GM18507 (cell line): Measurements from ENCODE around the gene SP9.

Experiments
- DNase-seq: peaks from one replicate; pipeline ENCODE4 v3.0.0; 2011; ENCODE audit warnings: low read depth; ENCODE audit not compliant: insufficient read length; ENCODE audit errors: extremely low spot score
- FAIRE-seq: peaks from 2 replicates; lab custom pipeline; 2011; peaks lifted over from hg19 to GRCh38; lab: Jason Lieb, UNC

The SP9 gene

DNA sequence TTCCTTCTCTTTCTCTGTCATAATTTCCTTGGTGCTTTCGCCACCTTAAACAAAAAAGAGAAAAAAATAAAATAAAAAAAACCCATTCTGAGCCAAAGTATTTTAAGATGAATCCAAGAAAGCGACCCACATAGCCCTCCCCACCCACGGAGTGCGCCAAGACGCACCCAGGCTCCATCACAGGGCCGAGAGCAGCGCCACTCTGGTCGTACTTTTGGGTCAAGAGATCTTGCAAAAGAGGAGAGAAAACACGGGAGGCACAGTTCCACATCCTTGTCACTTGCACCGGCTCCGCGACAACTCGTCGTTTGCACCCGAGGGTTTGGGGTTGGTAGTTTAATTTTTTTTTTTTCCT is 1.8 kb upstream of the SP9 start:
- DNase-seq (no peak), FAIRE-seq (no peak)

GRCh38 chr2:174333372-174334277 is 1.1 kb upstream of the SP9 start:
- DNase-seq (no peak), FAIRE-seq (no peak)

- DNase-seq, result no peak
- no peak for FAIRE-seq
Measured at GRCh38 chr2:174334278-174334715, 457 bp upstream of the SP9 start.

DNA sequence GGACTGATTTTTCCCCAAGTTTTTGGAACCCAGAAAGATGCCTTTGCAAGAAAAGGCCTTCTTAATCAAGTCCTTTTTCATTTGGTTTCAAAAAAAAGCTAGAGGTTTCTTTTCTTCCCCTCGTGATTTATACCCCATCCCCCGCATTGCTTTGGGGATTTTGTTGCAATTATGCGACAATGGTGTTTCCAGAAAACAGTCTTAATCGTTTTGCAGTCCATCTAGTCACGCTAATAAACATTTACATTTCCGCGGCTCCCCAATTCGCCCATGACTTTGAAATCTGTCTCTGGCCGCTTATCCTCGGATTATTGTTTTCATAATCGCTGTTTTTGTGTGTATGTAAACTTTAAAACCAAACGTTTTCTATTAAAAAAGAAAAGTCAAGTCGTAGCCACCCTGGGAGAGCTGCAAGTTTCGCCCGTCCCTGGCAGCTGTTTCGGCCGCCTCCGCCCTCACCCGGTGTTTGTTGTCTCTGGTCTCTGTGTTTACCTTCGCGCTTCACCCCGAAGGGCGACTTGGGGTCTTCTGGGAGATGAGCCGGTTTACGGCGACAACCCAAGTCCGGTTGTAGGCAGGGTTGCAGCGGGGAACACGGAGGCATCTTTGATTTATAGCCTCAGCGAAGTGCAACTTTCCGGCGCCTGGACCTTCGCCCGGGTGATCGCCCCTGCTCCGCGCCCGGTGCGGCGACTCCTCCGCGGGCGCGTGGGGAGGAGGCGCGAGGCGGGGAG is 667 bp downstream of the SP9 start:
- FAIRE-seq, result no peak
- no peak for DNase-seq

GRCh38 chr2:174335988-174336500 is 1.3 kb downstream of the SP9 start:
- DNase-seq (no peak), FAIRE-seq (no peak)

- no peak for DNase-seq
Measured at GRCh38 chr2:174336501-174337336, 2.0 kb downstream of the SP9 start.

DNA sequence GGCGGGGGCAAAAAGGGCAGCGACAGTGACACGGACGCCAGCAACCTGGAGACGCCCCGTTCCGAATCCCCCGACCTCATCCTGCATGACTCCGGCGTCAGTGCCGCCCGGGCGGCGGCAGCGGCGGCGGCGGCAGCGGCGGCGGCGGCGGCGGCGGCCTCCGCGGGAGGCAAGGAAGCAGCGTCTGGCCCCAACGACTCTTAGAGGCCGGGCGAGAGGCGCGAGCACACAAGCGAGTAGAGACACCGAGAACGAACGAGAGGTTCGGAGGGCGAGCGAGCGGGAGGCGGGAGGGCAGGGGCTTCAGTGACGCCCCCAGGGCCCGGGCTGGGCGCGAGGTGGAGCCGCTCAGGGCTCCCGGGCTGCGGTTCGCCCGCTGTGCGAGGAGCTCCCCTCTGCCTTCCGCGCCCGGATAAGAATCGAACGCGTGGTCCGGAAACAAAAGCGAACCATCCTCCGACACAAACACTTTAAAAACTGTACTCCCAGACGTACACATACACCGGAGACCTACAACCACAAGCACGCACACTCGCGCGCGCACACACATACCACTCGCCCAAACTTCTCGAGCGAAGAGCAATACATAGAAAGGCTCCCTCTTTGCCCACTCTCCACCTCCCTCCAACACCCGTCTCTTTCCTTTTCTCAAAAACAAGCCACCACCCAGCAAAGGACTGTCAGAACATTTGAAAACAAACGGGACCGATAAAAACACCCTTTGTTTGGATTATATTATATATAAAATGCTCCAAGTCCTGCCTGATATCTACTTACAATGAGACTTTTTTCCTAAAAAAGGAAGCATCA is 2.8 kb downstream of the SP9 start:
- DNase-seq, result no peak
- no peak for FAIRE-seq

More at GRCh38 chr2:174336501-174337336, 2.0 kb downstream of the SP9 start:
- FAIRE-seq, result no peak

GRCh38 chr2:174338147-174338605 is 3.4 kb downstream of the SP9 start:
- DNase-seq, result no peak
- FAIRE-seq, result no peak

DNA sequence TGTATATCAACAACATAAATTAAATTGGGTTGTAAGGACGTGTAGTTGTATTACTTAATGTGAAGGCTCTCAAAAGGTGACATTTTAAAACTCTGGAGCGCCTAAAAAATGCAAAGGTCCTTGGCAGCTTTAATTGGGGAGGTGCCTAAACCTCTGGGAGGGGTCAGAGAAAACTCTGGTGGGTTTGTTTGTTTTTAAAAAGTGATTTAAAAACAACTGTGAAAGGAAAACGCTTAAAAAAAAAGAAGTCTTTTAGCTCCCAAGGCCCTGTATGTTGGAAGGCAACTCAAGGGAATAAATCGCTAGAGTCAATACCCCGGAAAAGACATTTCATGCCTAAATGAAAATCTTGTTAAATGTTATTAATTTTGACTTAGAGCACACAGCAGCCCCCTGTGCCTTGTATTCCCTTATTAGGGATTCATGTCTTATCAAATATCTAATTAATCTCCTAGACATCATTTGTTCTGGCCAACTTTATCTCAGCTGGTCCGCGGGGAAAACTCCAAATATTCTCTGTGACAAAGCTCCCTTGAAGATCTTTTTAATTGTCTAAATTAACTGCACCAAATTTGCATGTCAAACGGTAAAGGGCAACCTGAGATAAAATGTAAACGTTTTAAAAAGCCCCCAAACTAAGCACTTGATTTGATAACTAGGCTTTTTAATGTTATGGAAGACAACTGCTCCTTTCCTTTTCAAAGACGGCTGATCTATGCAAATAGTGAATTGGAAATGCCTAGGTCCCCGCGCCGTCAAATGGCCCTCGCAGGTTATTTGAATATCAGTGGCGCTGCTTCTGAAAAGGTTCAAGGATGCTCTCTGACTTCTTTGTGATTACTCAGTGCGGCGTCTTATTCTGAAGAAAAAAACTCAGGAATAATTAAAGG is 4.2 kb downstream of the SP9 start:
- no peak for DNase-seq
- FAIRE-seq, result no peak

DNA sequence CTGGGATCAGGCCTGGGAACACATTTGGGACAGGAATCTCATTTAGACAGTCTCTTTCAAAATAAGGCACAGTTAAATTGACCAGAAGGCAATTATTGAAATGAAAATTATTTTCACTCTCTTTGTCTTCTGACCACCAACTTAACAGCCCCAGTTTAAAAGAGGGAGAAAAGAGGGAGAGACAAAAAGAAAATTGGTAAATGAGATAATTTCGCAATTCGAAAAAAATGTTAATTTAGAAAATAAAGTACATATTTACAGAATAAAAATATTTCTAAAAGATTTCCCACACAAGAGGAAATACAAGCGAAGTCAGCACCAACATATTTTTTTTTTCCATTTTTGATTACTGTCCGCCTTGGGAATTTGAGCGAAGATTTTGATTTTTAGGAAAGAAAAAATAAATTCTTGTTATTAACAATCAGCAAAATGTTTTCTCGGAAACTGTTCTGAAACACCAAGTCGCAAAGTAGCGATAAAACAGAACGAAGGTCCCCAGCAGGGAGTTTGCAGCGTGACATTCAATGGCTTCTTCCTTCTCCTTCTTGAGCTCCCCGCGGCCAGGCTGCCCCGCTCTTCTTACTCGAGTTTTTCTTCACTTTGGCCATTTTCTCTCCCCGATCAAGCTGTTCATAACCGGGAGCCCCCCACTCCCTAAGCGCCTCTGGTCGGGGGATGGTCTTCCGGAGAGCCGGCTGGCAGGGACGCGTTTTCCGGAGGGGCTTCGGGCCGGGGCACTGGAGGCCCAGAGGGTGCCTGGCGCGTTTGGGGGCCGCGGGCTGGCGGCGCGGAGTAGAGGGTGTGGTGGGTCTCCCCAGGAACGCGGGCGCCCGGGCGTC is 5.0 kb downstream of the SP9 start:
- no peak for FAIRE-seq
- DNase-seq, result no peak

DNA sequence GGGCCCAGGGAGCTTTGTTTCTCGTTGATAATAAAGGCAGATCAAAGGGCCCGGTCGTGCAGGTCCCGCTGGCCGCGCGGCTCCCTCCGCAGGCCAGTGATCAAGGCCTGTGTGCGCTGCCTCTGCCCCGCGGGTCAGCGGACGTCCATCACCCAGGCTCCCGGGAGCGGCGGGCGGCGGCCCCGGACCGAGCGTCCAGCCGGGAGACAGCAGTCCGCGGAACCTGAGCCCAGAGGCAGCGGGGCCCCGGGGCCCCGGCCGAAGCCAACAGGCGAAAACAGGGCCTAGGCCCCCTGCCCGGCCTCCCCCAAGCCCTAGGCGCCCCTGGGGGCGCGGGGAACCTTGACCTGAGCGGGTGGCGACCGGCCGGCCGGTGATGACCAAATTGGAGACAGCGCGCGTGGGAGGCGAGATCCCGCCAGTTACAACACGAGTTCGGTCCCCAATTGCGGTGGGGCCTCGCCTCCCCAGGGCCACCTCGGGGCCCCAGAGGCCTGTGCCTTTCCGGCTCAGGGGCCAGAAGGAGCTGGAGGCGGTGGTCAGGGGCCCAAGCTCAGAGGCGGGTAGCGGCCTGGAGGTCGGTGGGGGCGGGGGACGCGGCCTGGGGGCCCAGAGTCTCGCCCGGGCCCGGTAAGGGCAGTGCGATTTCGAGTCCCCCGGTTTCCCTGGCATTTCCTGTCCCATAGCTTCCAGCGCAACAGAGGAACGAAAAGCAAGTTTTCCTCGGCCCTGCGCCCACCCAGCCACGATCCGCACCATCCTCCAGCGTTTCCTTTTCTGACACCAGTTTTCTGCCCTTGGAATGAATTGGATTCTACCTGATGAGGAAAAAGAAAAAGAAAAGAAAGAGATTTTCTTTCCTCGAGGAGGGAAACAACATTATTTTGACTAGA is 5.9 kb downstream of the SP9 start:
- no peak for FAIRE-seq
- DNase-seq, result no peak

GRCh38 chr2:174341293-174341994 is 6.7 kb downstream of the SP9 start:
- peak; percentile 80 for FAIRE-seq

GRCh38 chr2:174341995-174342685 is 7.4 kb downstream of the SP9 start:
- DNase-seq, result no peak

More at GRCh38 chr2:174341293-174341994, 6.7 kb downstream of the SP9 start:
- DNase-seq, result peak; percentile 70

DNA sequence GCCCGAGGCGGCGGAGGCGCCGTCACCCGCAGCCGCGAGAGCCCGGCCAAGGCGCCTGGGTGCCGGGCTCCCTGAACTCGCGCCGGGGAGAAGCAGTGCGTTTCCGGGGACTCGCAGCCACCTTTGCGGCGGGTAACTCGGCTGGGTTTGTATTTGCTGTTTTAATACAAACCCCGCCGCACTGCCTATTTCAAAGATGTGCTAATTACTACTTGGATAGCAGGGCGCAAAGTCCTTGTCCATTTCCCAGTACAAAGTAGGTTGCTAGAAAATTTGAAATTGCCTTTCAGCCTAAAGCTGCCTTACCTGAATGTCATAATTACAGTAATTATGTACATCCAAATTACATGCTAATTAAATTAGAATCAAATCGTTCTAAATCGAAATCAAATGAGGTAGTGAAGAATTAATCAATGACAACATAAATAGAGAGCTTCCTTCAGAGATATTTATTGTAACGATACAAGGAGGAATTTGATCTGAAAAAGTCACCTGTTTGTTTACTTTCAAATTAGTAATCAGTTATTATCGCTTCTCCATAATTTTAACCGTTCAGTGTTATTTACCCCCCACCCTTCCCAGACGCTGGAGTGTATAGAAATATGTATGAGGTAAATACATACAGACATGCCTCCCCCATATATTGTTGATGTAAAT is 8.1 kb downstream of the SP9 start:
- DNase-seq (no peak), FAIRE-seq (no peak)

More at GRCh38 chr2:174341995-174342685, 7.4 kb downstream of the SP9 start:
- FAIRE-seq, result no peak

GRCh38 chr2:174343343-174343622 is 8.5 kb downstream of the SP9 start:
- DNase-seq, result no peak
- FAIRE-seq, result no peak
